Activated T-cell treated with anti-CD3 and anti-CD28 coated beads, Interleukin-2, amount 50 U/mL, for 48 hours (primary cell): Measurements from ENCODE around the gene LASP1.
"Not testable (repeated sequence)": the region's sequence is repeated elsewhere in the genome, so short reads cannot be mapped to it uniquely, and the experiment has no call there.

Experiments used
- DNase-seq, 2 experiments: peaks; one replicate each; pipeline ENCODE4 v3.0.0-alpha.2; 2020

Gene LASP1

GRCh38 chr17:38869526-38870258 lies at the start of gene LASP1:
Gene LASP1, plus strand, starts transcription at chr17:38870058. Its CDS starts 132 bp downstream, at chr17:38870190.
- DNase-seq = peak; percentile 92 to 93

GRCh38 chr17:38824899-38825761 lies 44.7 kb upstream of the LASP1 start, which contains the start of gene CWC25:
Gene CWC25, minus strand, starts transcription at chr17:38825321. Its CDS starts 138 bp downstream, at chr17:38825183.
- peak; percentile 99 to 100 for DNase-seq

GRCh38 chr17:38825762-38826247 lies 44.1 kb upstream of the LASP1 start:
- DNase-seq = peak in 1 of 2 experiments; percentile 30

GRCh38 chr17:38844261-38844757 lies 25.5 kb upstream of the LASP1 start:
- no peak for DNase-seq

- no peak for DNase-seq
Measured at GRCh38 chr17:38848557-38848891, 21.3 kb upstream of the LASP1 start.

- no peak for DNase-seq
Measured at GRCh38 chr17:38848939-38849605, 20.8 kb upstream of the LASP1 start.

- DNase-seq = no peak
Measured at GRCh38 chr17:38850374-38850773, 19.5 kb upstream of the LASP1 start.

- DNase-seq = no peak
Measured at GRCh38 chr17:38851434-38851833, 18.4 kb upstream of the LASP1 start.

- no peak for DNase-seq
Measured at GRCh38 chr17:38852771-38853291, 17.0 kb upstream of the LASP1 start.

GRCh38 chr17:38853292-38854219 lies 16.3 kb upstream of the LASP1 start, which contains the start of gene RPL23:
Gene RPL23, minus strand, starts transcription at chr17:38853721. Its CDS starts 11 bp downstream, at chr17:38853710.
- DNase-seq = peak; percentile 92 to 93

- not testable (repeated sequence) for DNase-seq
Measured at GRCh38 chr17:38855101-38855714, 14.7 kb upstream of the LASP1 start.

- no peak for DNase-seq
Measured at GRCh38 chr17:38857271-38857670, 12.6 kb upstream of the LASP1 start.

- DNase-seq = no peak
Measured at GRCh38 chr17:38861399-38861843, 8.4 kb upstream of the LASP1 start.

- no peak for DNase-seq
Measured at GRCh38 chr17:38864636-38865398, 5.0 kb upstream of the LASP1 start.

GRCh38 chr17:38867179-38867967 lies 2.5 kb upstream of the LASP1 start:
- peak; percentile 86 to 88 for DNase-seq

GRCh38 chr17:38867968-38868816 lies 1.7 kb upstream of the LASP1 start:
- no peak for DNase-seq

- DNase-seq = peak; percentile 97 to 98
Measured at GRCh38 chr17:38868817-38869525, 887 bp upstream of the LASP1 start.
